H1 (cell line): ENCODE data around the gene MED28. TPM values are rescaled to one million over a fixed set of nuclear protein-coding genes. Genes with fewer than 3 reads are reported as not detected.

ENCODE experiments used
- CTCF ChIA-PET: fragments of 300-600 bp; sonication (Branson Sonifier 250); formaldehyde crosslinking; loops from one replicate; lab custom pipeline; 2021; ENCODE audit not compliant: partially characterized antibody; lab: Charles Lee
- POLR2A ChIA-PET: fragments of 300-600 bp; sonication (Branson Sonifier 250); formaldehyde crosslinking; loops from one replicate; lab custom pipeline; 2021; ENCODE audit warnings: inconsistent platforms; ENCODE audit not compliant: partially characterized antibody; lab: Charles Lee
- DNase-seq, 2 experiments: peaks; one replicate each; pipeline versions ENCODE4 v3.0.0 to v3.0.0-alpha.2; 2010 to 2022; ENCODE audit warnings: low spot score in 2 of 2, low read depth in 1 of 2, mixed read lengths in 1 of 2
- FAIRE-seq: peaks from 2 replicates; lab custom pipeline; 2011; peaks lifted over from hg19 to GRCh38; lab: Jason Lieb, UNC
- H2AFZ ChIP-seq: 2 replicates; pipeline ENCODE4 v1.8.1; 2012; ENCODE audit warnings: low read length, inconsistent platforms
- H2AK5ac ChIP-seq: 2 replicates; pipeline ENCODE4 v1.6.1; 2013; ENCODE audit warnings: low read depth, low read length
- H2BK120ac ChIP-seq: replicated peaks from 2 replicates; pipeline ENCODE3; 2013; ENCODE audit warnings: low read depth, low read length, inconsistent platforms
- H2BK12ac ChIP-seq: 2 replicates; pipeline ENCODE4 v1.6.1; 2013; ENCODE audit warnings: low read depth, low read length
- H2BK15ac ChIP-seq: 2 replicates; pipeline ENCODE4 v1.6.1; 2013; ENCODE audit warnings: low read length
- H2BK20ac ChIP-seq: 2 replicates; pipeline ENCODE4 v1.6.1; 2013; ENCODE audit warnings: low read length
- H2BK5ac ChIP-seq: 2 replicates; pipeline ENCODE4 v1.6.1; 2013; ENCODE audit warnings: low read depth, low read length
- H3K14ac ChIP-seq: 2 replicates; pipeline ENCODE4 v1.6.1; 2013; ENCODE audit warnings: inconsistent platforms; ENCODE audit not compliant: insufficient read length
- H3K18ac ChIP-seq: 2 replicates; pipeline ENCODE4 v1.6.1; 2013; ENCODE audit warnings: low read length; ENCODE audit errors: extremely low read depth
- H3K23ac ChIP-seq: 2 replicates; pipeline ENCODE4 v1.6.1; 2013; ENCODE audit warnings: inconsistent platforms; ENCODE audit not compliant: insufficient read length
- H3K23me2 ChIP-seq: 2 replicates; pipeline ENCODE4 v1.6.1; 2013; ENCODE audit warnings: low read depth, low read length
- H3K27ac ChIP-seq: 2 replicates; pipeline ENCODE4 v1.6.1; 2011; ENCODE audit warnings: low read depth, low read length, inconsistent platforms
- H3K27me3 ChIP-seq, 4 experiments: replicated peaks in 1 of 4; 1 replicate in 1 of 4; 2 replicates in 3 of 4; pipeline versions ENCODE4 v1.6.1 to v1.8.1; 2011 to 2013; ENCODE audit warnings: low read length in 3 of 4, mild to moderate bottlenecking in 3 of 4, inconsistent platforms in 2 of 4, mixed read lengths in 2 of 4, moderate library complexity in 1 of 4; ENCODE audit not compliant: control insufficient read depth in 3 of 4, insufficient read depth in 3 of 4; ENCODE audit errors: extremely low read depth in 1 of 4
- H3K36me3 ChIP-seq, 4 experiments: 2 replicates each; pipeline versions ENCODE4 v1.6.1 to v1.8.1; 2011 to 2013; ENCODE audit warnings: mild to moderate bottlenecking in 4 of 4, low read length in 3 of 4, moderate library complexity in 2 of 4, control low read depth in 1 of 4, inconsistent platforms in 1 of 4; ENCODE audit not compliant: insufficient read depth in 4 of 4, control insufficient read depth in 2 of 4
- H3K4ac ChIP-seq: replicated peaks from 2 replicates; pipeline ENCODE3; 2013; ENCODE audit warnings: low read length, low read depth, mixed read lengths, inconsistent platforms; ENCODE audit not compliant: insufficient read length
- H3K4me1 ChIP-seq, 4 experiments: replicated peaks in 1 of 4; 1 replicate in 1 of 4; 2 replicates in 3 of 4; pipeline versions ENCODE4 v1.6.1 to v1.8.1; 2011 to 2013; ENCODE audit warnings: low read length in 3 of 4, inconsistent platforms in 2 of 4, mixed read lengths in 1 of 4; ENCODE audit not compliant: insufficient read depth in 4 of 4, control insufficient read depth in 3 of 4
- H3K4me2 ChIP-seq, 2 experiments: 2 replicates each; pipeline versions ENCODE4 v1.6.1 to v1.8.1; 2011 to 2013; ENCODE audit warnings: low read depth in 2 of 2, low read length in 2 of 2, control low read depth in 1 of 2, inconsistent platforms in 1 of 2, mild to moderate bottlenecking in 1 of 2; ENCODE audit not compliant: insufficient read depth in 1 of 2
- H3K4me3 ChIP-seq, 4 experiments: fragments of 200-600, 300-600 bp in 1 of 4; sonication (generic), shearing (Covaris generic), sonication (Bioruptor Twin) in 1 of 4; 2 replicates each; pipeline versions ENCODE4 v1.5.1 to v1.8.1; 2011 to 2016; ENCODE audit warnings: low read length in 4 of 4, low read depth in 3 of 4, control low read depth in 2 of 4, inconsistent platforms in 2 of 4, mild to moderate bottlenecking in 2 of 4, mixed read lengths in 1 of 4, moderate library complexity in 1 of 4; ENCODE audit not compliant: insufficient read depth in 2 of 4; ENCODE audit errors: extremely low read depth in 1 of 4
- H3K56ac ChIP-seq: replicated peaks from 2 replicates; pipeline ENCODE3; 2013; ENCODE audit warnings: low read depth, mild to moderate bottlenecking, mixed read lengths, low read length, inconsistent platforms; ENCODE audit not compliant: insufficient read length
- H3K79me1 ChIP-seq: 2 replicates; pipeline ENCODE4 v1.6.1; 2013; ENCODE audit warnings: low read depth, low read length, control low read depth
- H3K79me2 ChIP-seq, 2 experiments: 2 replicates each; pipeline versions ENCODE4 v1.6.1 to v1.8.1; 2012 to 2013; ENCODE audit warnings: low read length in 2 of 2, mild to moderate bottlenecking in 2 of 2, inconsistent platforms in 1 of 2; ENCODE audit not compliant: insufficient read depth in 2 of 2, control insufficient read depth in 1 of 2
- H3K9ac ChIP-seq, 4 experiments: replicated peaks in 1 of 4; 1 replicate in 1 of 4; 2 replicates in 3 of 4; pipeline versions ENCODE4 v1.6.1 to v1.8.1; 2011 to 2013; ENCODE audit warnings: low read depth in 3 of 4, low read length in 3 of 4, control low read depth in 2 of 4, mild to moderate bottlenecking in 2 of 4, moderate library complexity in 2 of 4, inconsistent platforms in 1 of 4; ENCODE audit errors: extremely low read depth in 1 of 4
- H3K9me3 ChIP-seq, 2 experiments: 2 replicates each; pipeline versions ENCODE4 v1.6.1 to v1.8.1; 2012 to 2013; ENCODE audit warnings: mild to moderate bottlenecking in 2 of 2, moderate library complexity in 2 of 2, control low read depth in 1 of 2, inconsistent platforms in 1 of 2, low read depth in 1 of 2, low read length in 1 of 2, mixed read lengths in 1 of 2; ENCODE audit not compliant: insufficient read depth in 2 of 2
- H4K20me1 ChIP-seq, 2 experiments: replicated peaks in 1 of 2; 2 replicates each; pipeline versions ENCODE3 to v1.8.1; 2011 to 2013; ENCODE audit warnings: inconsistent platforms in 2 of 2, low read length in 2 of 2, mild to moderate bottlenecking in 1 of 2; ENCODE audit not compliant: insufficient read depth in 2 of 2, control insufficient read depth in 1 of 2
- H4K5ac ChIP-seq: 2 replicates; pipeline ENCODE4 v1.6.1; 2013; ENCODE audit warnings: low read length, low read depth, mixed read lengths, inconsistent platforms; ENCODE audit not compliant: insufficient read length
- H4K8ac ChIP-seq: 2 replicates; pipeline ENCODE4 v1.8.0; 2013; ENCODE audit warnings: mild to moderate bottlenecking, moderate library complexity, low read length, inconsistent platforms; ENCODE audit not compliant: insufficient read depth; ENCODE audit errors: extremely low read depth
- H4K91ac ChIP-seq: replicated peaks from 2 replicates; pipeline ENCODE3; 2013; ENCODE audit warnings: low read length, mixed read lengths, inconsistent platforms; ENCODE audit not compliant: insufficient read length
- ASH2L ChIP-seq: fragments of 200-600, 300-600 bp; sonication (generic); IDR thresholded peaks from one replicate; pipeline ENCODE4 v1.7.1; 2017; ENCODE audit warnings: low read length
- BRCA1 ChIP-seq: IDR thresholded peaks from 2 replicates; pipeline ENCODE4 v1.6.1; 2012; ENCODE audit warnings: low read depth, low read length, improper control_type of control experiment
- CEBPB ChIP-seq: IDR thresholded peaks from 2 replicates; pipeline ENCODE4 v1.6.1; 2012; ENCODE audit warnings: low read depth, low read length
- CHD2 ChIP-seq: IDR thresholded peaks from 2 replicates; pipeline ENCODE4 v1.6.1; 2012; ENCODE audit warnings: low read length, improper control_type of control experiment
- EP300 ChIP-seq, 2 experiments: IDR thresholded peaks; 1 replicate in 1 of 2; 2 replicates in 1 of 2; pipeline ENCODE4 v1.6.1; 2011 to 2012; ENCODE audit warnings: low read depth in 2 of 2, low read length in 2 of 2, mild to moderate bottlenecking in 2 of 2, borderline replicate concordance in 1 of 2, inconsistent platforms in 1 of 2, moderate library complexity in 1 of 2
- GTF2F1 ChIP-seq: IDR thresholded peaks from 2 replicates; pipeline ENCODE4 v1.6.1; 2012; ENCODE audit warnings: low read depth, low read length, improper control_type of control experiment, borderline replicate concordance
- JUN ChIP-seq: IDR thresholded peaks from 2 replicates; pipeline ENCODE4 v1.6.1; 2011; ENCODE audit warnings: low read depth, mild to moderate bottlenecking, improper control_type of control experiment, low read length
- KDM4A ChIP-seq: IDR thresholded peaks from one replicate; pipeline ENCODE4 v1.7.1; 2012; ENCODE audit warnings: low read depth, mild to moderate bottlenecking, moderate library complexity, low read length, inconsistent platforms; ENCODE audit not compliant: severe bottlenecking
- MAFK ChIP-seq: IDR thresholded peaks from 2 replicates; pipeline ENCODE4 v1.6.1; 2012; ENCODE audit warnings: low read depth, mild to moderate bottlenecking, improper control_type of control experiment, low read length
- SIX5 ChIP-seq: IDR thresholded peaks from 2 replicates; pipeline ENCODE4 v1.6.1; 2011; ENCODE audit warnings: mild to moderate bottlenecking, low read depth, low read length
- SRF ChIP-seq: IDR thresholded peaks from 2 replicates; pipeline ENCODE4 v1.6.1; 2011; ENCODE audit warnings: mild to moderate bottlenecking, low read depth, low read length, moderate library complexity
- USF2 ChIP-seq: IDR thresholded peaks from 2 replicates; pipeline ENCODE4 v1.6.1; 2011; ENCODE audit warnings: low read length, improper control_type of control experiment
- YY1 ChIP-seq: IDR thresholded peaks from 2 replicates; pipeline ENCODE4 v1.6.1; 2011; ENCODE audit warnings: low read depth, mild to moderate bottlenecking, low read length
- WGBS, 2 experiments: shearing (Covaris generic) in 1 of 2; methylation state at CpG; one replicate each; pipeline versions ENCODE4 v1.1.6 to v1.1.7; 2013 to 2015; ENCODE audit warnings: low lambda C conversion rate in 2 of 2, mixed read lengths in 2 of 2, inconsistent platforms in 1 of 2, low coverage in 1 of 2, missing lambda C conversion rate in 1 of 2; ENCODE audit not compliant: insufficient replicate concordance in 2 of 2, insufficient coverage in 1 of 2, insufficient read length in 1 of 2; ENCODE audit errors: extremely low coverage in 1 of 2, missing lambda C conversion rate in 1 of 2; 5-methylcytosine and 5-hydroxymethylcytosine counted together
- polyA plus RNA-seq, 7 experiments: library from polyadenylated mRNA; depleted of rRNA in 3 of 7; stranded (reverse) in 5 of 7; unstranded in 2 of 7; fragments of >200 nt in 5 of 7; fragments of 200-250 nt in 2 of 7; gene quantifications; 1 replicate in 5 of 7; 2 replicates in 1 of 7; 4 replicates in 1 of 7; pipeline versions ENCODE4 v1.2.1 to v1.2.3, GENCODE V29; 2011 to 2013; ENCODE audit warnings: missing spikeins in 2 of 7, mixed read lengths in 2 of 7
- total RNA-seq: library from RNA; stranded (reverse); fragmentation: NEBNext Ultra II Directional; extraction: Animal tissue kit (Norgen Biotek cat#: 25700); gene quantifications from 2 replicates; pipeline ENCODE4 v1.2.1, GENCODE V29; 2021

MED28 gene
- total and polyA plus RNA-seq, 2 of the 8 experiments (the other 6 are each of a cell fraction or from before 2014, with no cell fraction given): 24.0 to 87.1 TPM

GRCh38 chr4:17680559-17681280, 66.3 kb downstream of the MED28 start:
- H2BK15ac ChIP-seq: no peak overlapping the region
- no peak overlapping the region for H2BK12ac ChIP-seq
- H2AFZ ChIP-seq: no peak overlapping the region
- DNase-seq (no peak), FAIRE-seq (no peak)
- ChIA-PET POLR2A (no interaction called here), CTCF (interaction anchor here (1.2 kb wide), 1 partner anchor 10 kb away, joined by 3 read pairs; no protein-coding TSS in a partner anchor)
- H2BK5ac ChIP-seq: no peak overlapping the region
- H2AK5ac ChIP-seq: no peak overlapping the region
- no peaks in the 10 kb centered on the region for H3K79me2 ChIP-seq
- no peaks in the 10 kb centered on the region for H3K9me3 ChIP-seq
- H3K4me3 ChIP-seq: no peak overlapping the region
- H3K4me1 ChIP-seq: no peaks in the 10 kb centered on the region
- no peak overlapping the region for H3K9ac ChIP-seq
- no peaks in the 10 kb centered on the region for H4K20me1 ChIP-seq
- H3K4ac ChIP-seq: no peak overlapping the region
- no peaks in the 10 kb centered on the region for H3K23me2 ChIP-seq
- no peaks in the 10 kb centered on the region for H3K36me3 ChIP-seq
- H4K8ac ChIP-seq: no peak overlapping the region
- no peak overlapping the region for H3K4me2 ChIP-seq
- no peak overlapping the region for H2BK20ac ChIP-seq
- no peaks in the 10 kb centered on the region for H3K27me3 ChIP-seq
- H3K23ac ChIP-seq: no peak overlapping the region
- H3K18ac ChIP-seq: no peak overlapping the region
- H2BK120ac ChIP-seq: no peak overlapping the region
- no peaks in the 10 kb centered on the region for H3K79me1 ChIP-seq
- no peak overlapping the region for H3K27ac ChIP-seq
- peak overlapping the region; percentile 17 for H3K14ac ChIP-seq
- no peak overlapping the region for H4K5ac ChIP-seq
- no peak overlapping the region for H4K91ac ChIP-seq
- H3K56ac ChIP-seq: no peak overlapping the region
- WGBS, 2 experiments: 68% methylated on average over 5 of the region's 5 CpGs; no CpG with 5 or more reads in 1 of the 2 experiments
- TF ChIP-seq CHD2: no peak
- TF ChIP-seq SRF: no peak
- TF ChIP-seq SIX5: no peak
- TF ChIP-seq GTF2F1: no peak
- TF ChIP-seq YY1: no peak
- no peak for TF ChIP-seq BRCA1
- no peak for TF ChIP-seq MAFK
- no peak for TF ChIP-seq KDM4A
- TF ChIP-seq JUN: no peak
- TF ChIP-seq EP300 (IDR thresholded peaks at IDR 0.05; ENCODE audit: borderline replicate concordance in 1 of 2, low read depth in 2 of 2, low read length in 2 of 2): no peak
- no peak for TF ChIP-seq ASH2L
- TF ChIP-seq USF2: no peak
- TF ChIP-seq CEBPB: no peak
